Activated CD4-positive, CD25-positive, alpha-beta regulatory T cell treated with anti-CD3 and anti-CD28 coated beads, Interleukin-2, amount 50 U/mL, for 16 hours (primary cell): ENCODE results near the gene NGLY1.

Source experiments
- DNase-seq: peaks from one replicate; pipeline ENCODE4 v3.0.0-alpha.2; 2020; ENCODE audit warnings: low read depth, low spot score

NGLY1 gene

DNA sequence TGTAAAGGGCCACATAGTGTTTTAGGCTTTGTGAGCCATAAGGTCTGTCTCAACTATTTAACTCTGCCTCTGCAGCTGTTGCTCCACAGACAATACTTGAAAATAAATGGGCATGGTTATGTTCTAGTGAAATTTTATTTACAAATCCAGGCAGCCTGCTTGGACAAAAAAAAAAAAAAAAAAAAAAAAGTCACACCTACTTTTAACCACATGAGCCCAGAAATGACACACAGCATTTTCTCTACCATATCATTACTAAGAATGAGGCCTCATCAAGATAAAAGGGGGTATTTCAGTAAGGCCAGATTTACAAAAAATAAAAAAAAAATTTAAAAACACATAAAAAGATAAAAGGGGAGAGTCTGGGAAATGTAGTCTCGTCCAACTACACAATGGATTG is 1.7 kb upstream of the NGLY1 start:
- no peak for DNase-seq

DNA sequence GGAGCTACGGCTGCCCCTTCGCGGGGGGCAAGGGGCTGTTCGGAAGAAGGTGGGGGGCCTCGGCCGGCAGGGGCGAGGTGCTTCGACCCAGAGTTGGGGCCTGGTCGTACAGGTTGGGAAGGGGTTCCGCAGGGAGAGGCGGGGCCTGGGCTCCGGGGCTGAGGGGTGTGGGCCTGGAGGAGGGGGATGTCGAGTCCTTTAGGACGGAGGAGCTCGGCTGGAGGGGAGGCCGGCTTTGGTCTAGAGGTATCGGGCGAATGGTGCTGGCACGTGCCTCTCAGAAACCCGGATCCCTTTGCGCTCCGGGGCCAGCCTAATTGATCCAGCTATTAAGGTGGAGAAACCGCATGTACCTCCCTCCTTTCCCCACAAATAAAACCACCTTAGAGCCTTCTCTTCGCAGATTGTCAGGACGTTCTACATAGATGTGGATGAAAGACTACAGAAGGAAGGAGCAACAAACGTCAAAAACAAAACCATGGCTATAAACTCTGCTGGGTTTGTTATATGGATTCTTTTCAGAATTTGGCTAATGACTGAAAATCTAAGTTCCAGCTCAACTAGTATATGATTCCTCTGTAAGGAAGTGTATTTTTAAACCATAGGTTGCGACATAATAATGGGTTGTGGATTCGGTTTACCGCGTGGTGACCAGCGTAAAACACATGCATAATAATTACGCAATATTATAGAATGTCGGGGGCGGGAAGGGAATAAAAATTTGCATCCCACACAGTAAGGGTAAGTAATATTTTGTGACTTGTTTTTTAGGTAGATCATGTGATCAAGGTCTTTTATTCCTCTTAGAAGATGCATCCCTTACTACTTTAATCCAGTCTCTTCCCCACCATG is 644 bp upstream of the NGLY1 start:
- peak; percentile 0 for DNase-seq

DNA sequence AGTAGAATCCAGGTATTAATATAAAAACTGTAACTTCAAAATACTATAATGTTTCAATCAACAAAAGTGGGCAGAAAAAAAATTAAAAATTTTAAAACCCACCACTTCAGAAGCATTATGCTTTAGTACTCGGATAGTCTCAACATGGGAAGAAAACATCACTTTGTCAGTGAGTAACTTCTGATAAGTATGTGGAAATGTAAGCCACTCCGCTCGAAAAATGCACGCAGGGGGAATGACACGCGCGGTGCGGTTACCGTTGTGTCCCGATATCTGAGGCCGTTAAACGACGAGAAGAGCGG is 656 bp downstream of the NGLY1 start:
- no peak for DNase-seq

DNA sequence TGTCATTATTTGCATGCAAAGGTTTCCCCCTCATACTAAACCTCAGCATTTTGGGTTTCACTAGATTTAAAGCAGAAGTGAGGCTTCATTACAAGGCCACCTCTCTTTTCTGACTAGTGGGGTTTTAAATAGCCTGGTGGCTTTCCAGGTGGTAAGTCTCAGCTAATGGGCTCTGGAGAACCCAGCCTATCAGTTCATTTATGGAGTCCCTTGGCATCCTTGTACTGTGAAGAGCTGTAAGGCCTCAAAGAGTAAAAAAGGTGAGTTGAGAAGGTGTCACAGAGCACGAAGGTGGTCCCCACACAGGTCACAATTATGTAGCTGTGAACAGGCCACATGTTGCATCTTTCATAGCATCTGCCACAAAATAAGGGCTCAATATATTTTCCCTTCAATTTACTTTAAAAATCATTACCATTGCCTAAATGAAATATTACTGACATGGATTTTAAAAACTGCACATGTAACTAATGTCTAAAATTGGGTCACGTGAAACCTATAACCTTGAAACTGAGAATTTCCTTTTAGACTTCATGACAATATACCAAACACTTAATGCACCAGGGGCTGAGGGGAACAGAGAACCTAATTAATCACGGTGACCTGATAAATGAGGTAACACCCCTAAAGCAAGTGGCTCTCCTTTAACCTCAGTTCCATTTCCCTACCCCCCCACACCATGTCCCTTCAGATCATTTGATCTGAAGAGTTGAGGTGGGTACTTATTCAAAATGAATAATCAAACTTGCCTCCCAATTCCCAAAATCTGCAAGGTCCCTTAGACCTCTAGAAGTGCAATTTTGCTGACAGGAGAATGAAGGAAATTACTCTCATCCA is 1.3 kb downstream of the NGLY1 start:
- DNase-seq, result no peak

DNA sequence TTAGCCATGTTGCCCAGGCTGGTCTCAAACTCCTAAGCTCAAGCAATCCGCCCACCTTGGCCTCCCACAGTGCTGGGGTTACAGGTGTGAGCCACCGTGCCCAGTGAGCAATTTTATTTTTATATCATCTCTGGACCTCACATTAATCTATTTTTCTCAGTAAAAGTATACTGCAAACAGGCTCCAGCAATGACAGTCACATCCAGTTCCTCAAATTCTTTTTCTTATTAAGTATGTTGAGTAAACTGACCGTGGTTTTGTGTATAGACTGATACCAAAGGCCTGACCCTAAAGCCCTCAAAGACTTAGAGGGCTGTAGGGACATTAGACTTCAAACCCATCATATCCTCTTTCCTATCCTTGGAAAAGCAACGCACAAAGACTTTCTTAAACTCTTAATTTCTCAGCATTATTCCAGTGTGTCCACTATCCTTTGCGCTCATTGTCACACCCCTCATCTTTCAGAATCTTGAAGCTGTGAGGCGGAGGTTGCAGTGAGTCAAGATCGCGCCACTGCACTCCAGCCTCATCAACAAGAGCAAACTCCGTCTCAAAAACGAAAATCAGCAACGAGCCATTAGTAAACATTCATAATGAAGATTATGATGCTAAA is 2.0 kb downstream of the NGLY1 start:
- no peak for DNase-seq

DNA sequence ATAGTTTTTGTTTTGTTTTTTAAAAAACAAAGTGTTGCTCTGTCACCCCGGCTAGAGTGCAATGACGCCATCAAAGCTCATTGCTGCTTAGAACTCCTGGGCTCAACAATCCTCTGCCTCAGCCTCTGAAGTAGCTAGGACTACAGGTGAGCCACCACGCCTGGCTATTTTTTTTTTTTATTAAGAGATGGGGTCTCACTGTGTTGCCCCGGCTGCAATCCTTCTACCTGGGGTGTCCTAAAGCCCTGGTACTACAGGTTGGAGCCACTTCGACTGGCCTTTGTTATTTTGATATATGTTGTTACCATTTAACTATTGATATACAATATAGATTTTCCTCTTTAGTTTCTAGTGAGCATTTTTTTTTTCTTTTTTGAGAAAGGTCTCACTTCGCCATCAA is 2.6 kb downstream of the NGLY1 start:
- no peak for DNase-seq

DNA sequence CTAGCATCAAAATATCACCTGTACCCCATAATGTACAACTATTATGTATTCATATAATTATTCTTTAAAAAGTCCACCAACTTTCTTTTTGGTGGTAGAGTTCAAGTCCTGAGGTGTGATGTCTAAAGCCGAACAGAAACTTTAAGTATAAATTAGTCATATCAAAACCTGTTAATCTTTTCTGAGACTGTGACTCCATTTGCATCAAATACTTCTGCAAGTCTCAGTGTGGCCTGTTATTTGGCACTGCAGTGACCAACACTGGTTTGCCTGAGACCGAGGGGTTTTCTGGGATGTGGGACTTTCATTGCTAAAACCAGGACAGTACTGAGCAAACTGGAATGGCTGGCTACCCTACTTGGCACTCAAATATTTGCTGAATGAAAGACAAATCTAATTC is 7.3 kb downstream of the NGLY1 start:
- DNase-seq, result no peak

DNA sequence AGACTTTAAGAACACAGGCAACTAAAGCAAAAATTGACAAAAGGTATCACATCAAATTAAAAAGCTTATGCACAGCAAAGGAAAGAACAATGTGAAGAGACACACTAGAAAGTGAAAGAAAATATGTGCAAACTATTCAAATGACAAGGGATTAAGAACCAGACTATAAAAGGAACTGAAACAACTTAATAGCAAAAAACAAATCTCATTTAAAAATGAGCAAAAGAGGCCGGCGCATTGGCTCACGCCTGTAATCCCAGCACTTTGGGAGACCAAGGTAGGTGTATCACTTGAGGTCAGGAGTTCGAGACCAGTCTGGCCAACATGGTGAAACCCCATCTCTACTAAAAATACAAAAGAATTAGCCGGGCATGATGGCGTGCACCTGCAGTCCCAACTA is 14.4 kb downstream of the NGLY1 start:
- no peak for DNase-seq

DNA sequence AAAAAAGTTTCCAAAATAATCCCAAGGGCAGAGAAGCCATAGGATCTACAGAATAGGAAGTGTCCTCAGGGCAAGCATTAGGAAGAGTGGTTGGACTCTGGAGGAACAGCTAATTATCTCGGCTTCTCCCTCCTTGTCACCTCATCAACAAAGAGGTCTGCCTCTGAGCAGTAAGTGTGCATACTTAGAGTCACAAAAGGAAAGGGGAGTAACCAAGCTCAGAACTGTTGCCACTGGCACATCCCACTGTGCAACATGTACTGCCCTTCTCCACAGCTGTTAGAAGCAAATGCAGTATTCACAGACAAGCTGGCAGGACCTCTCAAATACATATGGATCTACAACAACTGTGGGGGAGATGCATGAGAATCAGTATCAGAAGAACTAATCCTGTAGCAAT is 31.5 kb downstream of the NGLY1 start:
- DNase-seq, result no peak

DNA sequence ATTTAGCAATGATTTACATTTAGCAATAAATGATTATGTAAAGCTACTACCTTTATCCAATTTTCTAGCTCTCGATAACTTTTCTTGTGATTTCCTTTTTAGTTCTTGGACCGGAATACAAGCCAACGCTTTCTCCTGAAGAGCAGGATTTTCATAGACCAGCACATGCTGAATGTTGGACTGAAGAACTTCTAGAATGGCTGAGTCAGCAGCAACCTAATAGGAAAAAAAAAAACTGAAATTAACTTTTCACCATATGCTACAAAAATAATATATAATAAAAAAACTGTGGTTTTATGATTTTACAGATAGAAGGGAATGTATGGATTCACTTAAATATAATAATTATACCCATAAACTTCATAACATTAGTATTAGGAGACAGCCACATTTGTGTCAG is 32.2 kb downstream of the NGLY1 start:
- no peak for DNase-seq

DNA sequence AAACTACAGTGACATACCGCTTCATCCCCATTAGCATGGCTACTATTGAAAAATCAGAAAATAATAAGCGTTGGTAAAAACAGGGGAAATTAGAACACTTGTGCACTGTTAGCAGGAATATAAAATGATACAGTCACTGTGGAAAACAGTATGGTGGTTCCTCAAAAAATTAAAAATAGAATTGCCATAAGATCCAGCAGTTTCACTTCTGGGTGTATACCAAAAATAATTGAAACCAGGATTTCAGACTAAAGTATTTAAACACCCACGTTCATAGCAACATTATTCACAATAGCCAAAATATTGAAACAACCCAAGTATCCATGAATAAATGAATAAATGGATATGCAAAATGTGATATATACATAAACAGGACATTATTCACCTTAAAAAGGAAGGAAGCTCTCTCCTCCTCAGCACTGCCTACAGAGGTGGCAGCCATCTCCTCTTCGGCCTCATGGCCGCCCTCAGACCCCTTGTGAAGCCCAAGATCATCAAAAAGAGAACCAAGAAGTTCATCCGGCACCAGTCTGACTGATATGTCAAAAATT is 34.1 kb downstream of the NGLY1 start:
- no peak for DNase-seq

DNA sequence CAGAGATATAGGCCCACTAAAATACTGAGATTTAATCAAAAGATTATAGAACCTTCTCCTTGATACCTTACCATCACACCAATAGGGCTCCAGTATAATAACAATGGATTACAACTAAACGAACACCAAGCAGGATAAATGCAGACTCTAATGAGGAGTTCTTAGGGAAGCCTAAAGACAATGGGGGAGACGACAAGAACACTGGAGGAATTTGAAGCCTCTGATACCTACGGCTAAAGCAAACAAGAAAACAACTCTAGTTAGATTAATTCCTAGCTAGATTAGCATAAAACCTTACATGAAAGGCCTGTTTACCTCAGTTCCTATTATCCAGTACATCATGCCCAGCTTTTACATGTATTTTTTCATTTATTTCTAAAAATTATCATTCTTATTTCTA is 35.1 kb downstream of the NGLY1 start:
- DNase-seq, result no peak

DNA sequence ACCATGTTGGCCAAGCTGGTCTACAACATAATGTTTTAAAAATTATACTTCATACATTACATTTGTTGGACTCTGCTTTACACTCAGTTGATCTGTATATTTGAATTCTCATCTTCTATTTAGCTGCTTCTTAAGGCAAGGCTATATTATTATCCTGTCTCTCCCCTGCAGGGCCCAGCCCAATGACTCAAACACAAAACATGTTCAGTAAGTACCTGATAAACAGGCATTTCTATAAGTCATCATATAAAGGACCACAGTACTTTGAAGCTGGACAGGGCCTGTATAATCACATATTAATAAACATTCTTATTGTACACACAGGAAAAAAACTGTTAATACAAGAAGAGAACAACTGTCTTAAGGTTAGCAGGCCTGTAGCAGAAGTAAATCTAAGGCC is 36.2 kb downstream of the NGLY1 start:
- no peak for DNase-seq

DNA sequence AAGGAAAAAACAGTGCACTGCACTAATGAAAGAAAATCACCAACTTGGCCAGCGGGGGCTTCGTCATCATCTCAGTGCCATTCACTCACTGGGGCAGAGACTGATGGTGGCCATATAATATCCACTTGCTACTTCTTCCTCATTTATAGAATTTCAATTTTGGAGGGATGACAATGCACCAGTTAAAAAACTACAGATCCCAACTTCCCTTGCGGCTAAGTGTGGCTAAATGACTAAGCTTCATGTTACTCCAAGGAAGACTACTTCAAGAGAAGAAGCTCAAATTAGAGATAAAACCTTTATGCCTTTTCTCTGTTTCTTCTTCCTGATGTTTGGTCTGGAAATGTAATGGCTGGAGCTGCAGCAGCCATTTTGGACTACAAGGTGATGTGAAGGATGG is 38.8 kb downstream of the NGLY1 start:
- no peak for DNase-seq

DNA sequence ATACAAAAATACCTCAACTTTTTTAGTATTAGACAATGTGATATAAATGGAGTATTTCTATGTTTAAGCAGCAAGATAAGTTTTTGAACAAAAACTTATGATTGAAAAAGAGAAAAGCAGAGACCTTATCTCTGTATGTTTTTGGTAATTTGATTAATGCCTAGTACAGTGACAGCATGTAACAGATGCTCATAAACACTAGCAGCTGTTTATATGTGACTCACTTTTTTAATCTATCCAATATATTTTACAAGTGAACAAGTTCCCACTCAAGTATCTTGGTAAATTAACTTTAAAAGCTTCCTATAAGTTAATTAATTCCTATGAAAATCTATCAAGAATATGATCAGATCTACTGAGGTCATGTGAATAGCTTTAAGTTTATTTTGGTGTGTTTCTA is 55.1 kb downstream of the NGLY1 start:
- DNase-seq, result no peak

DNA sequence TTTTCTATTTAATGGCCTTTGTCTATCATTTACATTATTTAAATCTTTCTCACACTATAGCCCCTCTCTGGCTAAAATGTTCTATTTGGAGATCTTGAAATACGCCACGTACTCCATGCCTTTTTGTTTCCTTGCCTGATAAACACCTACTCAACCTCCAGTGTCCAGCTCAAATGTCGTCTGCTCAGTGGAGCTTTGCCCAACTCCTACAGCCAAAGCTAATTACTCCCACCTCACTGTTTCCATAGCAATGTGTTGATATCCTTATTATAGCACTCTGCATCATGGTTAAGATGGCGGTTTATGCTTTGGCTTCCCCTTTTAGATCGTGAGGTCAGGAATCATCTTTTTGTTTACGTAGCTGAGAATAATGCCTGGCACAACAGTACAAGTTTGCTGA is 55.9 kb downstream of the NGLY1 start:
- DNase-seq, result no peak

DNA sequence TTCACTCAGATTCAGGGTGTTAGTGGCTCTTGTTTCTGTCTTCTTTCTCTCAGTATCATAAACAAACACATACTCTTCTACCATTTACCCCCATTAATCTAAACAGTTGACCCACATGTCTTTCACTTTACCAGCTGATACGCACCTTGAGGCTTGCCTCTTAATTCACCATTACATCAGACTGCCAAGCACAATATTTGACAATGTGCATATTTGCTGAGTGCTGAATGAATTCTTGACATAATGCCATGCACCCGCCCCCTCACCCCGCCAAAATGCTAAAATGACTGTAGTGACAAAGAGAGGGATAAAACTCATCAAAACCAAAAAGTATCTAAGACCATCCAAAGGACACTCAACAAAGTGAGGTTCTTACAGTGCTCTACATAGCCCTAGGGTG is 57.4 kb downstream of the NGLY1 start:
- no peak for DNase-seq

DNA sequence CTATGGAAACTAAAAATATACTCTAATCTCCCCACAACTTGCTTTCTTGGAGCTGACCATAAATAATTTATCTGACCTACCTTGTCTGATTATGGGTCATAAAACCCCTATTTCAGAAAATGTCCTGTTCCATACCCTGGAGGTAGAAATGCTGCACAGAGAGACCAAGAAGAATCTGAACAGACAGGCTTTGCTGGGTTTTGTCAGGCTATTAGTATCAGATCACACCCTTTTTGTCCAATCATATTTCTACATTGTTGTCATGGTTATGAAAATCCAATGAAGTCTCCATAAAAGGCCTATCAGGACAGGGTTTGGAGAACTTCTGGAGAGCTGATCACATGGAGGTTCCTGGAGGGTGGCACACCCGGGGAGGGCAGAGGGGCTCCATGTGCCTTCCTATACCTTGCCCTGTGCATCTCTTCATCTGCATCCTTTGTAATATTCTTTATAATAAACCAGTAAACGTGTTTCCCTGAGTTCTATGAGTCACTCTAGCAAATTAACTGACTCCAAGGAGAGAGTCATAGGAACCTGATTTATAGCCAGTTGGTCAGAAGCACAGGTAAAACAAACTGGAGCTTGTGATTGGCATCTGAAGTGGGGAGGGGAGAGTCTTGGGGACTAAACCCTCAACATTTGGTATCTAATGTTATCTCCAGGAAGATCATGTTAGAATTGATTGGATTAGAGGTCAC is 58.1 kb downstream of the NGLY1 start:
- no peak for DNase-seq

DNA sequence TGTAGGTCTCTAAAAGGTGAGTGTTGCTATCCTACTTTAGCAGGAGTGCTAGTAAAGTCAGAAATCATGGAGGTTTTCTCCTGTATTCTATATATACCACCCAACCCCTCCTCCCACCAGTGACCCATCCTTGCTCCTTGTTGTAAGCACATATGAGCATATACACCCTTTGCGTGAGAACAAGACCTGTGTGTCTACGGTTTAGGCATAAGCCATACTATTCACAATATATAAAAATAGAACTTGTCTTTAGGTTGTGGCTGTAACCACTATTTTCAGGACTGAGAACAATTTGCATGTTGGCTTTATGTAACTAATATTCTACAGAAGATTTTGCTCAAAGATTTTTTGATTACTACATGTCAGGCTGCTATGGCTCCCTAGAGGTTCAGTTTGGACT is 59.4 kb downstream of the NGLY1 start:
- no peak for DNase-seq

DNA sequence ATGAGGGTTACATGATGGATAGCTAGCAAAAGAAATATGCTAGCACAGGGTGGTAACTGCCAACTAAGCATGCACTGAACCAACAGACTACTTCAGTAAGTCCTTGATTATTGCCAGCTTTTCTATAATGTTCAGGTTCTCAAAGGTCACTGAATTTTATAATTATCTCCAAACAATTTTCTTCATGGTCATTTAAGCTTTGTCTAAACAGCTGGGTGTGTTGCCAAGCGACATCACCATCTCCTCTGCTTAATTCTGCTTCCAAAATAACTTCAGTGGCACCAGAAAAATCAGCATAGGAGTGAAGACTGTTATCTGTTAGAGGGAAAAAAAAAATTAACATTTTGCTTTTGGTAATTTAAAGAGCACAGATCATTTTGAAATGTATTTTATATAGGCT is 63.9 kb downstream of the NGLY1 start:
- DNase-seq, result no peak

DNA sequence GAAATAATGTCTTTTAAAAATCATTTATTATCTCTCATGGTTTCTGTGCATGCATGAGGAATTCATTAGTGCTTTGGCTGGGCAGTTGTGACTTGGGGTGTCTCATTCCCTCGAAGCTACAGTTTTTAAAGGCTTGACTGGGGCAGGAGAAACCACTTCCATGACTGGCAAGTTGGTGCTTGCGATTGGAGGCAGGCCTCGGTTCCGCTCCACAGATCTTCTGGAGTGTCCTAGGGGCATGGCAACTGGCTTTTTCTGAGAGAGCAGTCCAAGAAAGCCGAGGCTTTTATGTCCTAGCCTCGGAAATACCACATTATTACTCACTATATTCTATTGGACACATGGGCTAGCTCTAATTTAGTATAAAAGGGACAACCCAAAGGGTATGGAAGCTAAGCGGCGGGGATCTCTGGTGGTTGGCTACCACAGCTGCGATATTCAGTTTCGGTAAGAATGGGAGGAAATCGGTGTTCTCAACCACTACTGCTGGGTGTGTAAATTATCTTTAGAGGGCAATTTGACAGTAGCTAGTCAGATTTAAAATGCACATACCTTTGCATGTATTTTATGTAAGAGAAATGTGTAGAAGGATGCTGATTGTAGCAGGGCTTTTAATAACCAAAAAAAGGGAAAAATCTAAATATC is 69.8 kb downstream of the NGLY1 start:
- DNase-seq, result no peak
